Activated CD8-positive, alpha-beta T cell treated with anti-CD3 and anti-CD28 coated beads, Interleukin-2, amount 10 ng/mL, durations not matched to agents 7 days and 5 days (primary cell): ENCODE measurements around the gene ATG9A. TPM values are rescaled to one million over a fixed set of nuclear protein-coding genes. Genes with fewer than 3 reads are reported as not detected.

Experiments
- ATAC-seq: fragments of 150-1000 bp; cut with Tn5 transposase; one replicate; pipeline ENCODE4 v1.10.0; 2021; ENCODE audit warnings: moderate library complexity
- CTCF ChIA-PET: fragments of 350-600 bp; sonication (Branson Sonifier 250); formaldehyde crosslinking; loops from one replicate; lab custom pipeline; 2021; ENCODE audit warnings: antibody characterized with exemption; lab: Charles Lee
- POLR2A ChIA-PET: fragments of 350-600 bp; sonication (Branson Sonifier 250); formaldehyde crosslinking; loops from one replicate; lab custom pipeline; 2021; ENCODE audit warnings: antibody characterized with exemption; lab: Charles Lee
- DNase-seq: peaks from one replicate; pipeline ENCODE4 v3.0.0-alpha.2; 2020
- H3K27ac Mint-ChIP-seq: one replicate; pipeline ENCODE4 v1.8.0; 2021; ENCODE audit warnings: mild to moderate bottlenecking, mixed read lengths
- H3K27me3 Mint-ChIP-seq: one replicate; pipeline ENCODE4 v1.8.0; 2021; ENCODE audit warnings: low read depth, mixed read lengths
- H3K36me3 Mint-ChIP-seq: one replicate; pipeline ENCODE4 v1.8.0; 2021; ENCODE audit warnings: low read depth, mixed read lengths
- H3K4me1 Mint-ChIP-seq: one replicate; pipeline ENCODE4 v1.8.0; 2021; ENCODE audit warnings: low read depth, mixed read lengths
- H3K4me3 Mint-ChIP-seq: one replicate; pipeline ENCODE4 v1.8.0; 2021; ENCODE audit warnings: mild to moderate bottlenecking, mixed read lengths
- H3K9me3 Mint-ChIP-seq: one replicate; pipeline ENCODE4 v1.8.0; 2022; ENCODE audit warnings: mixed read lengths; ENCODE audit not compliant: insufficient read depth
- total RNA-seq, 2 experiments: library from RNA; stranded (reverse); gene quantifications; one replicate each; pipeline ENCODE4 v1.2.3, GENCODE V29; 2021

The ATG9A gene
- total RNA-seq, 2 experiments from 2014 or later = 51.7 to 53.8 TPM

DNA sequence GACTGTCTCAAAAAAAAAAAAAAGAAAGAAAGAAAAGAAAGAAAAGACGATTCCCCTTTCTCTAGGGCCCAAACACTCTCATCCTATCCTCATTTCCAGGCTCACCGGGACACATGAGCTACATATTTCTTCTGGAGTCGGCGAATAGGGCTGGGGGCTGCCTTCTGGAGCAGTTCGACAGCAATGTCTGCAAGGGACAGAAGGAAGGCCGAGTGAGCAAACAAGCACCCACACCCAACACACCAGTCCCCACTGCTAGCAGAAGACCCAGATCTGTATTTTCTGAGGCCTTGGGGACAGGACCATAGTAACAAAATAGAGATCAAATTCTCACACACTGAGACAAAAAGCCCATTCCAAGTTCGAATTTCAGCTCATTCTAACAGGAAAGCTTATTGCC, 54.0 kb downstream of the ATG9A start:
- ATAC-seq (no peak), DNase-seq (no peak)
- POLR2A ChIA-PET = interaction anchor here (0.8 to 3.9 kb wide), 10 partner anchors 10 to 104 kb away, joined by 3 to 49 read pairs (median 11); partner anchors contain the start of genes ANKZF1, ATG9A, DNAJB2 and GLB1L
- Mint-ChIP-seq H3K9me3 (no peaks in the 10 kb centered on the region), H3K27ac (peak overlapping the region; percentile 83), H3K4me1 (peaks cover 50% of the 10 kb centered on the region), H3K36me3 (peaks cover 64% of the 10 kb centered on the region), H3K27me3 (no peaks in the 10 kb centered on the region), H3K4me3 (peak overlapping the region; percentile 86)
- CTCF ChIA-PET = interaction anchor here (1.0 to 2.7 kb wide), 12 partner anchors 11 to 120 kb away, joined by 3 to 23 read pairs (median 8); partner anchors contain the start of genes NHEJ1 and ZFAND2B

DNA sequence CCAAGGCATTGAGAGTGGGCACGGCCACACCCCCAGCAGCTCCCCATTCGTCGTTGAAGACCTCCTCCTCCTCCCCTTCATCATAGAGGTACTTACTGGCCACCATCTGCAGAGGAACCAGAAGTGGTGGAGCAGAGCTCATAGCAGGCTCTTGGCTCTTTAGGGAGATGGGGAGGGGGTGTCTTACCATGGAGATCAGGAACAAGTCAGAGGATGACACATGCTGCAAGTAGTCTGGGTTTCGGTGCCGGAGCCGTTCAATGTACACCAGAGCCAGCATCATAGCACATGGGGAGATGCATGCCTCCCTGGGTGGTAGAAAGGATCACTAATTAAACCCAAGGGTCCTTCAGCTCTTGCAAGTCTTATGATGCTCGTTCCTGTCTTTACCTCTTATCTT, 54.6 kb downstream of the ATG9A start:
- Mint-ChIP-seq H3K9me3 (no peaks in the 10 kb centered on the region), H3K4me1 (peaks cover 43% of the 10 kb centered on the region), H3K4me3 (peak overlapping the region; percentile 86), H3K27ac (peak overlapping the region; percentile 40), H3K27me3 (no peaks in the 10 kb centered on the region), H3K36me3 (peaks cover 58% of the 10 kb centered on the region)
- DNase-seq (no peak), ATAC-seq (no peak)
- POLR2A ChIA-PET = interaction anchor here (1.0 to 3.9 kb wide), 6 partner anchors 10 to 70 kb away, joined by 3 to 49 read pairs (median 14); partner anchors contain the start of genes GLB1L, STK16 and ZFAND2B
- CTCF ChIA-PET = interaction anchor here (1.0 to 2.7 kb wide), 11 partner anchors 7 to 120 kb away, joined by 3 to 23 read pairs (median 9); partner anchors contain the start of genes NHEJ1 and ZFAND2B

GRCh38 chr2:219174146-219174545, 55.3 kb downstream of the ATG9A start:
- ATAC-seq = no peak
- ChIA-PET CTCF (interaction anchor here (0.6 to 2.7 kb wide), 10 partner anchors 8 to 121 kb away, joined by 3 to 23 read pairs (median 6); no protein-coding TSS in a partner anchor), POLR2A (interaction anchor here (1.2 to 1.8 kb wide), 2 partner anchors 17 to 32 kb away, joined by 3 to 6 read pairs; partner anchors contain the start of gene ZFAND2B)
- DNase-seq = no peak
- H3K4me3 Mint-ChIP-seq = peak overlapping the region; percentile 86
- H3K27me3 Mint-ChIP-seq = no peaks in the 10 kb centered on the region
- peak overlapping the region; percentile 40 for H3K27ac Mint-ChIP-seq
- peaks cover 52% of the 10 kb centered on the region for H3K36me3 Mint-ChIP-seq
- no peaks in the 10 kb centered on the region for H3K9me3 Mint-ChIP-seq
- peaks cover 36% of the 10 kb centered on the region for H3K4me1 Mint-ChIP-seq

GRCh38 chr2:219173176-219173575, 56.3 kb downstream of the ATG9A start:
- Mint-ChIP-seq H3K9me3 (no peaks in the 10 kb centered on the region), H3K4me3 (no peak overlapping the region), H3K36me3 (peaks cover 48% of the 10 kb centered on the region), H3K4me1 (peaks cover 34% of the 10 kb centered on the region), H3K27me3 (no peaks in the 10 kb centered on the region), H3K27ac (peak overlapping the region; percentile 63)
- DNase-seq (no peak), ATAC-seq (no peak)
- ChIA-PET POLR2A (interaction anchor here (1.4 to 1.8 kb wide), 2 partner anchors 33 to 80 kb away, joined by 3 to 6 read pairs; partner anchors contain the start of genes TUBA4A, TUBA4B and ZFAND2B), CTCF (interaction anchor here (1.3 to 2.7 kb wide), 7 partner anchors 9 to 104 kb away, joined by 3 to 12 read pairs (median 4); no protein-coding TSS in a partner anchor)

- ChIA-PET POLR2A (interaction anchor here (0.9 to 1.8 kb wide), 7 partner anchors 10 to 81 kb away, joined by 3 to 6 read pairs (median 4); partner anchors contain the start of genes TUBA4A, TUBA4B and ZFAND2B), CTCF (interaction anchor here (0.7 to 3.9 kb wide), 14 partner anchors 10 to 485 kb away, joined by 3 to 49 read pairs (median 7); partner anchors contain the start of genes CFAP65, DNAJB2, GLB1L and STK16)
- no peak for ATAC-seq
- no peak for DNase-seq
- H3K9me3 Mint-ChIP-seq = no peaks in the 10 kb centered on the region
- H3K27me3 Mint-ChIP-seq = no peaks in the 10 kb centered on the region
- H3K36me3 Mint-ChIP-seq = peaks cover 45% of the 10 kb centered on the region
- no peak overlapping the region for H3K4me3 Mint-ChIP-seq
- H3K27ac Mint-ChIP-seq = no peak overlapping the region
- H3K4me1 Mint-ChIP-seq = peaks cover 34% of the 10 kb centered on the region
Measured at GRCh38 chr2:219172231-219173154, 56.9 kb downstream of the ATG9A start.

GRCh38 chr2:219171231-219171651, 58.2 kb downstream of the ATG9A start:
- no peak overlapping the region for H3K27ac Mint-ChIP-seq
- ChIA-PET POLR2A (interaction anchor here (1.4 to 1.6 kb wide), 3 partner anchors 12 to 40 kb away, joined by 3 to 6 read pairs (median 6); partner anchors contain the start of gene ZFAND2B), CTCF (interaction anchor here (0.8 to 3.9 kb wide), 25 partner anchors 9 to 141 kb away, joined by 3 to 49 read pairs (median 7); partner anchors contain the start of genes ANKZF1, ATG9A, CFAP65 and DNAJB2)
- no peaks in the 10 kb centered on the region for H3K27me3 Mint-ChIP-seq
- peaks cover 46% of the 10 kb centered on the region for H3K36me3 Mint-ChIP-seq
- peaks cover 30% of the 10 kb centered on the region for H3K4me1 Mint-ChIP-seq
- no peaks in the 10 kb centered on the region for H3K9me3 Mint-ChIP-seq
- ATAC-seq (peak; percentile 50), DNase-seq (peak; percentile 54)
- no peak overlapping the region for H3K4me3 Mint-ChIP-seq

GRCh38 chr2:219169930-219170654, 59.3 kb downstream of the ATG9A start, which contains the start of gene SLC23A3:
SLC23A3 (minus strand) TSS chr2:219170029; CDS start chr2:219169984, 45 bp downstream.
- H3K9me3 Mint-ChIP-seq = no peaks in the 10 kb centered on the region
- H3K36me3 Mint-ChIP-seq = peaks cover 38% of the 10 kb centered on the region
- no peaks in the 10 kb centered on the region for H3K27me3 Mint-ChIP-seq
- peaks cover 23% of the 10 kb centered on the region for H3K4me1 Mint-ChIP-seq
- ATAC-seq (no peak), DNase-seq (no peak)
- POLR2A ChIA-PET = no interaction called here
- H3K27ac Mint-ChIP-seq = no peak within 1 kb of the TSS
- H3K4me3 Mint-ChIP-seq = no peak within 1 kb of the TSS
- CTCF ChIA-PET = interaction anchor here (0.8 to 3.9 kb wide), 22 partner anchors 8 to 140 kb away, joined by 3 to 49 read pairs (median 8); partner anchors contain the start of genes ANKZF1, ATG9A, DNAJB2 and GLB1L

Other genes with a start within 250 kb of the ATG9A start
- not detected for gene FEV, start 244.5 kb downstream of the ATG9A start, total RNA-seq
- gene CRYBA2, start 236.2 kb downstream of the ATG9A start, total RNA-seq = not detected
- gene CFAP65, start 188.1 kb downstream of the ATG9A start, total RNA-seq = not detected
- not detected for gene IHH, start 168.7 kb downstream of the ATG9A start, total RNA-seq
- 10 to 100 TPM; 19.1 to 23.1 TPM for gene NHEJ1, start 68.8 kb downstream of the ATG9A start, total RNA-seq
- 1 to 10 TPM; 2.0 to 2.2 TPM for gene SLC23A3, start 59.6 kb downstream of the ATG9A start, total RNA-seq
- 10 to 100 TPM; 75.1 to 81.4 TPM for gene CNPPD1, start 52.7 kb downstream of the ATG9A start, total RNA-seq
- gene RETREG2, start 51.4 kb downstream of the ATG9A start, total RNA-seq = 100 to 1,000 TPM; 104 to 111 TPM
- gene ZFAND2B, start 22.9 kb downstream of the ATG9A start, total RNA-seq = 10 to 100 TPM; 57.0 to 59.5 TPM
- 10 to 100 TPM; 11.6 to 11.9 TPM for gene ABCB6, start 10.7 kb downstream of the ATG9A start, total RNA-seq
- gene ANKZF1, start 170 bp upstream of the ATG9A start, total RNA-seq = 100 to 1,000 TPM; 106 to 114 TPM
- 1 to 10 TPM; 3.4 to 4.0 TPM for gene GLB1L, start 15.8 kb upstream of the ATG9A start, total RNA-seq
- gene STK16, start 15.8 kb upstream of the ATG9A start, total RNA-seq = 10 to 100 TPM; 31.2 to 31.5 TPM
- not detected for gene TUBA4B, start 23.6 kb upstream of the ATG9A start, total RNA-seq
- 100 to 1,000 TPM; 286 to 292 TPM for gene TUBA4A, start 24.3 kb upstream of the ATG9A start, total RNA-seq
- 10 to 100 TPM; 43.5 to 51.1 TPM for gene DNAJB2, start 49.7 kb upstream of the ATG9A start, total RNA-seq
- under 1 TPM in 1 of 2 experiments, not detected in 1; 0.16 TPM for gene PTPRN, start 79.8 kb upstream of the ATG9A start, total RNA-seq
- gene RESP18, start 103.1 kb upstream of the ATG9A start, total RNA-seq = not detected
- gene DNPEP, start 158.3 kb upstream of the ATG9A start, total RNA-seq = 10 to 100 TPM; 58.1 to 59.7 TPM
- not detected for gene DES, start 188.7 kb upstream of the ATG9A start, total RNA-seq
- gene SPEG, start 205.2 kb upstream of the ATG9A start, total RNA-seq = 10 to 100 TPM; 10.8 to 11.6 TPM